K562 (cell line): ENCODE results near the gene COL4A6. TPM values are rescaled to one million over a fixed set of nuclear protein-coding genes. Genes with fewer than 3 reads are reported as not detected.

Experiments
- ATAC-seq: fragments of 200-7000 bp; cut with Tn5 transposase; 3 replicates; pipeline ENCODE4 v1.9.1; 2020; ENCODE audit warnings: moderate library complexity
- BruUV-seq: library from RNA; stranded (reverse); fragments of 400-500 nt; replicated peaks from 2 replicates; lab custom pipeline; 2021; lab: Mats Ljungman, UMichigan
- CTCF ChIA-PET: fragments of 300-600 bp; formaldehyde crosslinking; extraction: SDS; loops from one replicate; lab custom pipeline; 2021; ENCODE audit warnings: low intra/inter-chr PET ratio; lab: Yijun Ruan, JAX
- POLR2A ChIA-PET: fragments of 300-600, 350-650 bp; sonication (Branson Sonifier 250); formaldehyde crosslinking; extraction: SDS; loops from one replicate; lab custom pipeline; 2021; ENCODE audit warnings: antibody characterized with exemption, inconsistent platforms; lab: Yijun Ruan, JAX
- DNase-seq, 4 experiments: peaks; one replicate each; pipeline versions ENCODE4 v3.0.0 to v3.0.0-alpha.2; 2011 to 2018; ENCODE audit warnings: low spot score in 3 of 4, mixed read lengths in 3 of 4; ENCODE audit errors: extremely low read depth in 1 of 4
- FAIRE-seq: peaks from 2 replicates; lab custom pipeline; 2011; peaks lifted over from hg19 to GRCh38; lab: Jason Lieb, UNC
- H2AFZ ChIP-seq: 2 replicates; pipeline ENCODE4 v1.6.0; 2011; ENCODE audit warnings: low read depth, low read length, control low read depth, inconsistent platforms
- H3K27ac ChIP-seq: fragments of 200-600 bp; 3 replicates; pipeline ENCODE4 v1.8.0; 2011; ENCODE audit warnings: low read depth, mild to moderate bottlenecking, control low read depth, inconsistent platforms, low read length, moderate library complexity, mixed read lengths; ENCODE audit errors: extremely low read depth
- H3K27me3 ChIP-seq, 2 experiments: fragments of 300-600 bp in 1 of 2; 2 replicates in 1 of 2; 3 replicates in 1 of 2; pipeline versions ENCODE4 v1.6.0 to v1.8.0; 2011; ENCODE audit warnings: inconsistent platforms in 2 of 2, low read length in 2 of 2, mild to moderate bottlenecking in 1 of 2, mixed read lengths in 1 of 2, moderate library complexity in 1 of 2; ENCODE audit not compliant: control insufficient read depth in 2 of 2, insufficient read depth in 2 of 2
- H3K36me3 ChIP-seq: fragments of 300-600 bp; 3 replicates; pipeline ENCODE4 v1.8.0; 2011; ENCODE audit warnings: mild to moderate bottlenecking, low read length, inconsistent platforms; ENCODE audit not compliant: control insufficient read depth, insufficient read depth
- H3K4me1 ChIP-seq, 2 experiments: fragments of 200-600 bp in 1 of 2; replicated peaks in 1 of 2; 2 replicates in 1 of 2; 3 replicates in 1 of 2; pipeline versions ENCODE4 v1.5.1 to v1.8.0; 2011; ENCODE audit warnings: inconsistent platforms in 2 of 2, low read length in 2 of 2, mild to moderate bottlenecking in 1 of 2, mixed read lengths in 1 of 2, moderate library complexity in 1 of 2; ENCODE audit not compliant: control insufficient read depth in 2 of 2, insufficient read depth in 2 of 2
- H3K4me2 ChIP-seq: 2 replicates; pipeline ENCODE4 v1.6.1; 2011; ENCODE audit warnings: low read length, control low read depth, inconsistent platforms, mixed read lengths; ENCODE audit not compliant: insufficient read depth
- H3K4me3 ChIP-seq: fragments of 200-600 bp; sonication (generic), shearing (Covaris generic); 2 replicates; pipeline ENCODE4 v1.5.1; 2016; ENCODE audit warnings: control low read depth, inconsistent platforms
- H3K79me2 ChIP-seq: fragments of 200-600 bp; 3 replicates; pipeline ENCODE4 v1.8.0; 2011; ENCODE audit warnings: low read length, inconsistent platforms; ENCODE audit not compliant: control insufficient read depth, insufficient read depth
- H3K9ac ChIP-seq, 2 experiments: 2 replicates each; pipeline versions ENCODE4 v1.6.0 to v1.6.1; 2011; ENCODE audit warnings: low read depth in 2 of 2, low read length in 2 of 2, control low read depth in 1 of 2, inconsistent platforms in 1 of 2, mild to moderate bottlenecking in 1 of 2, mixed read lengths in 1 of 2; ENCODE audit not compliant: insufficient read depth in 1 of 2
- H3K9me1 ChIP-seq: one replicate; pipeline ENCODE4 v1.6.0; 2011; ENCODE audit warnings: inconsistent platforms, mild to moderate bottlenecking, low read length, moderate library complexity; ENCODE audit not compliant: control insufficient read depth, insufficient read depth
- H3K9me3 ChIP-seq: replicated peaks from 2 replicates; pipeline ENCODE4 v1.5.1; 2011; ENCODE audit warnings: low read depth, low read length, inconsistent platforms; ENCODE audit not compliant: control insufficient read depth, insufficient read depth
- H4K20me1 ChIP-seq: replicated peaks from 2 replicates; pipeline ENCODE4 v1.6.1; 2011; ENCODE audit warnings: low read length, inconsistent platforms, mixed read lengths; ENCODE audit not compliant: control insufficient read depth, insufficient read depth
- BCL6 ChIP-seq: fragments of 250-450 bp; sonication (Bioruptor Pico); IDR thresholded peaks from 2 replicates; pipeline ENCODE4 v1.4.0; 2020
- BRD9 ChIP-seq: fragments of 450-650 bp; IDR thresholded peaks from 2 replicates; pipeline ENCODE4 v1.6.1; 2018; ENCODE audit warnings: low read depth; ENCODE audit not compliant: partially characterized antibody
- C11orf30 ChIP-seq: fragments of 450-650 bp; IDR thresholded peaks from 2 replicates; pipeline ENCODE4 v1.6.1; 2016; ENCODE audit warnings: low read depth, mild to moderate bottlenecking
- HSF4 ChIP-seq: fragments of 250-450 bp; sonication (Bioruptor Pico); IDR thresholded peaks from 2 replicates; pipeline ENCODE4 v2.1.2; 2022; ENCODE audit warnings: mild to moderate bottlenecking, moderate library complexity, borderline replicate concordance
- IFI16 ChIP-seq: fragments of 250-450 bp; sonication (Bioruptor Pico); IDR thresholded peaks from 2 replicates; pipeline ENCODE4 v2.1.2; 2022; ENCODE audit warnings: mild to moderate bottlenecking, inconsistent platforms
- ILF3 ChIP-seq: fragments of 450-650 bp; IDR thresholded peaks from 2 replicates; pipeline ENCODE4 v1.6.1; 2018; ENCODE audit warnings: antibody characterized with exemption, mild to moderate bottlenecking, moderate library complexity, borderline replicate concordance
- NR2C1 ChIP-seq, 2 experiments: fragments of 450-650 bp; IDR thresholded peaks; 2 replicates each; pipeline ENCODE4 v1.6.1; 2017; ENCODE audit warnings: mild to moderate bottlenecking in 2 of 2, antibody characterized with exemption in 1 of 2, inconsistent platforms in 1 of 2, missing compliant biosample characterization in 1 of 2, missing genetic modification characterization in 1 of 2
- POLR2AphosphoS5 ChIP-seq: IDR thresholded peaks from 2 replicates; pipeline ENCODE4 v1.6.1; 2011; ENCODE audit warnings: mild to moderate bottlenecking, low read depth, low read length, moderate library complexity; ENCODE audit not compliant: control insufficient read depth, insufficient read depth
- PRPF4 ChIP-seq: fragments of 200-400 bp; formaldehyde crosslinking; IDR thresholded peaks from one replicate; pipeline ENCODE4 v1.6.1; 2017; ENCODE audit warnings: low read length, low read depth, mild to moderate bottlenecking; ENCODE audit not compliant: insufficient read depth, poor library complexity, severe bottlenecking
- SIRT6 ChIP-seq: IDR thresholded peaks from one replicate; pipeline ENCODE4 v1.6.1; 2012; ENCODE audit warnings: low read depth, mild to moderate bottlenecking, control low read depth, inconsistent platforms, low read length, moderate library complexity
- TEAD1 ChIP-seq, 2 experiments: fragments of 450-650 bp in 1 of 2; sonication (generic) in 1 of 2; formaldehyde crosslinking; IDR thresholded peaks; 2 replicates each; pipeline versions ENCODE4 v1.4.0 to v1.8.0; 2020 to 2022; ENCODE audit warnings: mild to moderate bottlenecking in 2 of 2, missing genetic modification reagents in 1 of 2
- TGIF2 ChIP-seq: sonication (generic); formaldehyde crosslinking; IDR thresholded peaks from 2 replicates; pipeline ENCODE4 v1.8.1; 2022; ENCODE audit warnings: mild to moderate bottlenecking, missing genetic modification reagents, moderate library complexity
- TRIM28 ChIP-seq: fragments of 450-650 bp; IDR thresholded peaks from 2 replicates; pipeline ENCODE4 v1.6.1; 2017
- WGBS: fragments of 100-300 bp; shearing (Covaris generic); methylation state at CpG from one replicate; pipeline ENCODE4 v1.1.6; 2016; ENCODE audit warnings: low coverage, mixed read lengths; ENCODE audit not compliant: insufficient coverage; ENCODE audit errors: missing lambda C conversion rate; 5-methylcytosine and 5-hydroxymethylcytosine counted together
- in situ Hi-C: fragments of 300-500 bp; cut with MboI; formaldehyde crosslinking; loops from 4 replicates; pipeline ENCODE4 v1.15.0; 2018; ENCODE audit warnings: inconsistent platforms, mixed read lengths
- intact Hi-C: fragments of 100-400 bp; cut with micrococcal nuclease; formaldehyde crosslinking; loops from 2 replicates; pipeline ENCODE4 v1.14.2; 2022
- polyA plus RNA-seq, 8 experiments: library from polyadenylated mRNA; depleted of rRNA in 4 of 8; stranded (reverse) in 5 of 8; unstranded in 3 of 8; fragments of >200 nt; fragmentation: Nextera tagmentation in 2 of 8; fragmentation: Illumina TruSeq in 1 of 8; extraction: Ambion mirVana in 2 of 8; extraction: Trizol in 1 of 8; gene quantifications; 2 replicates each; pipeline versions ENCODE4 v1.2.1 to v1.2.3, GENCODE V29; 2011 to 2014; ENCODE audit warnings: inconsistent platforms in 1 of 8, missing spikeins in 1 of 8
- total RNA-seq, 7 experiments: library from RNA; depleted of rRNA in 6 of 7; stranded (reverse); fragments of >200 nt in 6 of 7; fragmentation: Illumina TruSeq in 2 of 7; extraction: Trizol in 2 of 7; gene quantifications; 2 replicates each; pipeline versions ENCODE4 v1.2.1 to v1.2.3, GENCODE V29; 2011 to 2021; ENCODE audit warnings: low replicate concordance in 1 of 7
- TF ChIP-seq, protein P1 (sequence below), 2 experiments: IDR thresholded peaks; 2 replicates each; pipeline ENCODE4 v1.6.1; 2011; ENCODE audit warnings: borderline replicate concordance in 1 of 2, control low read depth in 1 of 2, low read depth in 1 of 2, low read length in 1 of 2, mild to moderate bottlenecking in 1 of 2, mixed read lengths in 1 of 2, moderate library complexity in 1 of 2; ENCODE audit not compliant: insufficient read depth in 1 of 2, insufficient read length in 1 of 2, poor library complexity in 1 of 2, severe bottlenecking in 1 of 2; ENCODE audit errors: extremely low read depth in 1 of 2

COL4A6 gene
- total and polyA plus RNA-seq, 9 of the 15 experiments (the other 6 are each of a cell fraction or from before 2014, with no cell fraction given) = 0.02 to 0.05 TPM; not detected in 7

DNA sequence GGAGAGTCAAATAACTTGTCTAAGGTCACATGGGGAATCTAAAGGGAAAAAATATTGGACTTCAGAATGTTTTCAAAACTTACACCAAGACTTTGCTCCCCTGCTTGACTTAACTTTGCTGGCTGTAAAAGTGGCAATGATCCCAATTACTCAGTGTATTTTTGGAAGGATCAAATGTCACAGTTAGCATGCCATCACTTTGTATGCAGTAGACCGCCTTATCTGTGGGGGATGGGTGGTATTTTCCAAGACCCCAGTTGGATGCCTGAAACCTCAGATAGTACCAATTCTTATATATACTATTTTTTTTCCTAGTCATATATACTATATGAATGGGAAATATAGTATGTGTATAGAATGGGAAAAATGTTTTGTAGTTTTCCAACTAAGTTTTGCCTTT, 53.4 kb downstream of the COL4A6 start:
- WGBS = 0% methylated on average over 1 of the region's 1 CpG
- H3K4me3 ChIP-seq = no peak overlapping the region
- no peak overlapping the region for H3K27ac ChIP-seq
- no peaks in the 10 kb centered on the region for H3K9me3 ChIP-seq
- H3K79me2 ChIP-seq = no peaks in the 10 kb centered on the region
- TF ChIP-seq POLR2AphosphoS5 = no peak
- no peak for TF ChIP-seq PRPF4
- no peak for TF ChIP-seq ILF3
- no peak for TF ChIP-seq TGIF2 (CRISPR knock-in tag)
- no peak for TF ChIP-seq HSF4
- no peak for TF ChIP-seq C11orf30
- no peak for TF ChIP-seq NR2C1 (IDR thresholded peaks at IDR 0.05)
- TF ChIP-seq NR2C1 (tag; IDR thresholded peaks at IDR 0.05) = no peak
- H3K9ac ChIP-seq = no peak overlapping the region
- DNase-seq = no peak
- no peak for ATAC-seq
- no peak for FAIRE-seq
- intact Hi-C loops (no loop called here), in situ Hi-C loops (no loop called here)
- ChIA-PET CTCF (no interaction called here), POLR2A (no interaction called here)
- no TSS peak for BruUV-seq
- no peaks in the 10 kb centered on the region for H3K9me1 ChIP-seq
- no peaks in the 10 kb centered on the region for H3K36me3 ChIP-seq
- H3K4me2 ChIP-seq = no peak overlapping the region
- H4K20me1 ChIP-seq = no peaks in the 10 kb centered on the region
- H3K27me3 ChIP-seq = no peaks in the 10 kb centered on the region
- no peak overlapping the region for H2AFZ ChIP-seq
- no peaks in the 10 kb centered on the region for H3K4me1 ChIP-seq

DNA sequence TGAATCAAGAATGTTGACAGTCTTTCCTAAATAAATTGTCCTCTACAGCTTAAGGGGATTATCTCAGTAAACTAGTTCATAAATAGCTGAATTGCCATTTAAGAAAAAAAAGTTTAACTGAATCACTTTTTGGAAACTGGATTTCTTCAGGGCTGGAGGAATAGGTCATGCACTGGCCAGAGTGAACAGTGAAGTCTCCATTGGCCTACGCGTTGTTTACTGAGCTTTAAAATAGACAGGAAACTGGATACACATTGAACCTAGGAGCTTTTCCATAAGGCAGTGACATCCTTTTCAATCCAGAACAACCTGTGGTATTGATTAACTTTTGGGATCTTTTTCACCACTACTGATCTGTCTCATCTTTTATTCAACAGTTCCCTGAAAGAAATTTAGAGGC, 58.0 kb downstream of the COL4A6 start:
- in situ Hi-C loops (no loop called here), intact Hi-C loops (no loop called here)
- H3K4me1 ChIP-seq = no peaks in the 10 kb centered on the region
- no peaks in the 10 kb centered on the region for H3K36me3 ChIP-seq
- no peak overlapping the region for H3K4me3 ChIP-seq
- DNase-seq = no peak
- ChIA-PET CTCF (no interaction called here), POLR2A (no interaction called here)
- no peaks in the 10 kb centered on the region for H3K27me3 ChIP-seq
- H2AFZ ChIP-seq = no peak overlapping the region
- no peak overlapping the region for H3K27ac ChIP-seq
- no peak for ATAC-seq
- FAIRE-seq = no peak
- H3K9me3 ChIP-seq = no peaks in the 10 kb centered on the region
- H3K4me2 ChIP-seq = no peak overlapping the region
- no peaks in the 10 kb centered on the region for H3K79me2 ChIP-seq
- H3K9me1 ChIP-seq = no peaks in the 10 kb centered on the region
- H3K9ac ChIP-seq = no peak overlapping the region
- H4K20me1 ChIP-seq = no peaks in the 10 kb centered on the region
- whole genome bisulfite sequencing = 20% methylated on average over 2 of the region's 2 CpGs
- no TSS peak for BruUV-seq
- no peak for TF ChIP-seq TRIM28
- TF ChIP-seq, protein P1, sequence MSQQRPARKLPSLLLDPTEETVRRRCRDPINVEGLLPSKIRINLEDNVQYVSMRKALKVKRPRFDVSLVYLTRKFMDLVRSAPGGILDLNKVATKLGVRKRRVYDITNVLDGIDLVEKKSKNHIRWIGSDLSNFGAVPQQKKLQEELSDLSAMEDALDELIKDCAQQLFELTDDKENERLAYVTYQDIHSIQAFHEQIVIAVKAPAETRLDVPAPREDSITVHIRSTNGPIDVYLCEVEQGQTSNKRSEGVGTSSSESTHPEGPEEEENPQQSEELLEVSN (IDR thresholded peaks at IDR 0.05; ENCODE audit: borderline replicate concordance in 1 of 2, extremely low read depth in 1 of 2, insufficient read depth in 1 of 2, insufficient read length in 1 of 2, low read depth in 1 of 2, low read length in 1 of 2, poor library complexity in 1 of 2, severe bottlenecking in 1 of 2) = no peak
- no peak for TF ChIP-seq BRD9
- no peak for TF ChIP-seq SIRT6
- TF ChIP-seq BCL6 (CRISPR knock-in tag) = no peak
- TF ChIP-seq TEAD1 (CRISPR knock-in tag; IDR thresholded peaks at IDR 0.05) = no peak
- TF ChIP-seq IFI16 (CRISPR knock-in tag) = no peak
